Tibial nerve (tissue), 4 donors: ENCODE results near the gene MGLL. TPM values are rescaled to one million over a fixed set of nuclear protein-coding genes. Genes with fewer than 3 reads are reported as not detected.

Source experiments
- DNase-seq, 2 donors: peaks; one replicate each; pipeline ENCODE4 v3.0.0-alpha.2; 2019; ENCODE audit warnings: low spot score in 2 of 2
- H3K27ac ChIP-seq, 4 donors: fragments of 200-600 bp; sonication (generic) in 3 of 4; one replicate each; pipeline ENCODE4 v1.5.1; 2017 to 2019; ENCODE audit warnings: mild to moderate bottlenecking in 1 of 4
- H3K27me3 ChIP-seq, 2 donors: fragments of 200-600 bp; sonication (generic) in 1 of 2; one replicate each; pipeline versions ENCODE4 v1.5.1 to v1.6.0; 2017 to 2019
- H3K36me3 ChIP-seq, 3 donors: fragments of 200-600 bp; sonication (generic); one replicate each; pipeline ENCODE4 v1.5.1; 2018 to 2019
- H3K4me1 ChIP-seq, 4 donors: fragments of 200-600 bp; sonication (generic) in 3 of 4; one replicate each; pipeline ENCODE4 v1.5.1; 2017 to 2019
- H3K4me3 ChIP-seq, 4 donors: fragments of 200-600 bp; sonication (generic) in 3 of 4; one replicate each; pipeline ENCODE4 v1.5.1; 2017 to 2019; ENCODE audit warnings: mild to moderate bottlenecking in 1 of 4, moderate library complexity in 1 of 4
- H3K9me3 ChIP-seq, 4 donors: fragments of 200-600 bp; sonication (generic) in 3 of 4; one replicate each; pipeline ENCODE4 v1.5.1; 2017 to 2019
- EP300 ChIP-seq, 2 donors: sonication (generic); formaldehyde crosslinking; IDR thresholded peaks; one replicate each; pipeline ENCODE4 v1.6.1; 2017; ENCODE audit warnings: antibody characterized with exemption in 2 of 2, mild to moderate bottlenecking in 1 of 2
- POLR2A ChIP-seq, 2 donors: fragments of 450-650 bp; IDR thresholded peaks; one replicate each; pipeline ENCODE4 v1.6.1; 2017; ENCODE audit warnings: antibody characterized with exemption in 2 of 2, mild to moderate bottlenecking in 2 of 2, moderate library complexity in 2 of 2
- WGBS, 2 donors: methylation state at CpG; one replicate each; pipeline ENCODE4 v1.1.5; 2018; 5-methylcytosine and 5-hydroxymethylcytosine counted together
- total RNA-seq, 4 donors: library from RNA; depleted of rRNA; stranded (reverse); fragments of >200 nt; gene quantifications; one replicate each; pipeline ENCODE4 v1.1.0, GENCODE V29; 2016
- TF ChIP-seq, protein P1 (sequence below), 5 experiments: fragments of 200-600 bp in 3 of 5; fragments of 450-650 bp in 2 of 5; sonication (generic) in 3 of 5; IDR thresholded peaks; one replicate each; pipeline ENCODE4 v1.5.1; 2016 to 2019; ENCODE audit warnings: antibody characterized with exemption in 5 of 5, mild to moderate bottlenecking in 3 of 5, moderate library complexity in 2 of 5

The MGLL gene
- total RNA-seq, 4 donors from 2014 or later, result 67.5 to 96.6 (median 86.1) TPM

GRCh38 chr3:127676921-127677351, 145.4 kb downstream of the MGLL start:
- no peak overlapping the region for H3K4me3 ChIP-seq
- TF ChIP-seq EP300 (IDR thresholded peaks at IDR 0.05) (no peak), POLR2A (IDR thresholded peaks at IDR 0.05) (no peak)
- TF ChIP-seq, protein P1, sequence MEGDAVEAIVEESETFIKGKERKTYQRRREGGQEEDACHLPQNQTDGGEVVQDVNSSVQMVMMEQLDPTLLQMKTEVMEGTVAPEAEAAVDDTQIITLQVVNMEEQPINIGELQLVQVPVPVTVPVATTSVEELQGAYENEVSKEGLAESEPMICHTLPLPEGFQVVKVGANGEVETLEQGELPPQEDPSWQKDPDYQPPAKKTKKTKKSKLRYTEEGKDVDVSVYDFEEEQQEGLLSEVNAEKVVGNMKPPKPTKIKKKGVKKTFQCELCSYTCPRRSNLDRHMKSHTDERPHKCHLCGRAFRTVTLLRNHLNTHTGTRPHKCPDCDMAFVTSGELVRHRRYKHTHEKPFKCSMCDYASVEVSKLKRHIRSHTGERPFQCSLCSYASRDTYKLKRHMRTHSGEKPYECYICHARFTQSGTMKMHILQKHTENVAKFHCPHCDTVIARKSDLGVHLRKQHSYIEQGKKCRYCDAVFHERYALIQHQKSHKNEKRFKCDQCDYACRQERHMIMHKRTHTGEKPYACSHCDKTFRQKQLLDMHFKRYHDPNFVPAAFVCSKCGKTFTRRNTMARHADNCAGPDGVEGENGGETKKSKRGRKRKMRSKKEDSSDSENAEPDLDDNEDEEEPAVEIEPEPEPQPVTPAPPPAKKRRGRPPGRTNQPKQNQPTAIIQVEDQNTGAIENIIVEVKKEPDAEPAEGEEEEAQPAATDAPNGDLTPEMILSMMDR (IDR thresholded peaks at IDR 0.05), result no peak
- H3K9me3 ChIP-seq, result no peaks in the 10 kb centered on the region
- 91 to 99% methylated on average over 10 to 21 of the region's 21 CpGs for WGBS, 2 donors
- peak in 1 of 2 donors; percentile 10 for DNase-seq
- H3K36me3 ChIP-seq, result peaks cover 0 to 61% (median 0%) of the 10 kb centered on the region in 3 donors
- H3K4me1 ChIP-seq, result peaks cover 0 to 40% (median 11%) of the 10 kb centered on the region in 4 donors
- no peaks in the 10 kb centered on the region for H3K27me3 ChIP-seq
- peak overlapping the region in 1 of 4 donors; percentile 6 for H3K27ac ChIP-seq

GRCh38 chr3:127676456-127676855, 145.9 kb downstream of the MGLL start:
- H3K36me3 ChIP-seq, result peaks cover 0 to 61% (median 0%) of the 10 kb centered on the region in 3 donors
- no peaks in the 10 kb centered on the region for H3K27me3 ChIP-seq
- H3K27ac ChIP-seq, result peak overlapping the region in 2 of 4 donors; percentile 42 to 44
- H3K4me1 ChIP-seq, result peaks cover 0 to 45% (median 16%) of the 10 kb centered on the region in 4 donors
- no peaks in the 10 kb centered on the region for H3K9me3 ChIP-seq
- H3K4me3 ChIP-seq, result no peak overlapping the region
- peak in 1 of 2 donors; percentile 8 for DNase-seq
- TF ChIP-seq, protein P1 (IDR thresholded peaks at IDR 0.05), result no peak
- TF ChIP-seq EP300 (IDR thresholded peaks at IDR 0.05) (no peak), POLR2A (IDR thresholded peaks at IDR 0.05) (no peak)
- WGBS, 2 donors, result 78 to 83% methylated on average over 1 to 4 of the region's 4 CpGs

DNA sequence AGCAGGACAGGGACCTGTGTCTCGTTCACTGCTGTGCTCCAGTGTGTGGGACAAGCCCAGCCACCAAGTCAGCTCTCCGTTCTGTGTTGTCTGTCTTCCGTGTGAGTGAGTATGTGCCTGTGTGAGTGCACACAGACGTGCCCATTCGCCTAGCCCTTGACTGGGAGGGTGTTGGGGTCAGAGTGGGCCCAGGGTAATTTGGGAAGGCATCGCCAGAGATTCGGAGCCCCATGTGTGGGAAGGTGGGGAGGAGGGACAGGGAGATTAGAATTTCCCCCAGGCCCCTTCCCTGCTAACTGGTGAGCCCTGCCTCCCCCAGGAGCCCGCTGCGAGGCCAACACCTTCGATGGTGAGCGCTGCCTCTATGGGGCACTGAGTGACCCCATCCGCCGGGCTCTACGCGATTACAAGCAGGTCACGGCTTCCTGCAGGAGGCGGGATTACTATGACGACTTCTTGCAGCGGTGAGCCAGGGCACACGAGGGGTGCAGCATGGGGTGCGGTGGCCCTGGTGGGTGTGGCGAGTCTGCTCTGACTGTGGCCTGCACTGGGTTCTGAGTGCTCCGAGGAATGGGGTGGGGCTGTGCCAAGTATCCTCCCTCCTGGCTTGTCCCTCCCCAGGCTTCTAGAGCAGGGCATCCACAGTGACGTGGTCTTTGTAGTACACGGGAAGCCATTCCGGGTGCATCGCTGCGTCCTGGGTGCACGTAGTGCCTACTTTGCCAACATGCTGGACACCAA, 146.5 kb downstream of the MGLL start:
- peak overlapping the region in 2 of 4 donors; percentile 42 to 44 for H3K27ac ChIP-seq
- peaks cover 0 to 59% (median 0%) of the 10 kb centered on the region in 3 donors for H3K36me3 ChIP-seq
- WGBS, 2 donors, result 80 to 83% methylated on average over 15 to 24 of the region's 29 CpGs
- DNase-seq, result peak in 1 of 2 donors; percentile 25
- no peaks in the 10 kb centered on the region for H3K27me3 ChIP-seq
- TF ChIP-seq, protein P1 (IDR thresholded peaks at IDR 0.05), result no peak
- TF ChIP-seq EP300 (IDR thresholded peaks at IDR 0.05) (no peak), POLR2A (IDR thresholded peaks at IDR 0.05) (no peak)
- H3K4me1 ChIP-seq, result peaks cover 0 to 47% (median 18%) of the 10 kb centered on the region in 4 donors
- H3K4me3 ChIP-seq, result no peak overlapping the region
- no peaks in the 10 kb centered on the region for H3K9me3 ChIP-seq

- Histone ChIP-seq H3K27me3 (no peaks in the 10 kb centered on the region), H3K4me1 (peaks cover 0 to 47% (median 18%) of the 10 kb centered on the region in 4 donors), H3K9me3 (no peaks in the 10 kb centered on the region), H3K27ac (peak overlapping the region in 1 of 4 donors; percentile 94), H3K4me3 (peak overlapping the region in 1 of 4 donors; percentile 72), H3K36me3 (peaks cover 0 to 49% (median 0%) of the 10 kb centered on the region in 3 donors)
- 77 to 81% methylated on average over 8 of the region's 8 CpGs for WGBS, 2 donors
- DNase-seq, result no peak
- TF ChIP-seq POLR2A (IDR thresholded peaks at IDR 0.05), result no peak
- TF ChIP-seq EP300 (IDR thresholded peaks at IDR 0.05), result no peak
Observed at GRCh38 chr3:127674790-127675189, 147.5 kb downstream of the MGLL start.

DNA sequence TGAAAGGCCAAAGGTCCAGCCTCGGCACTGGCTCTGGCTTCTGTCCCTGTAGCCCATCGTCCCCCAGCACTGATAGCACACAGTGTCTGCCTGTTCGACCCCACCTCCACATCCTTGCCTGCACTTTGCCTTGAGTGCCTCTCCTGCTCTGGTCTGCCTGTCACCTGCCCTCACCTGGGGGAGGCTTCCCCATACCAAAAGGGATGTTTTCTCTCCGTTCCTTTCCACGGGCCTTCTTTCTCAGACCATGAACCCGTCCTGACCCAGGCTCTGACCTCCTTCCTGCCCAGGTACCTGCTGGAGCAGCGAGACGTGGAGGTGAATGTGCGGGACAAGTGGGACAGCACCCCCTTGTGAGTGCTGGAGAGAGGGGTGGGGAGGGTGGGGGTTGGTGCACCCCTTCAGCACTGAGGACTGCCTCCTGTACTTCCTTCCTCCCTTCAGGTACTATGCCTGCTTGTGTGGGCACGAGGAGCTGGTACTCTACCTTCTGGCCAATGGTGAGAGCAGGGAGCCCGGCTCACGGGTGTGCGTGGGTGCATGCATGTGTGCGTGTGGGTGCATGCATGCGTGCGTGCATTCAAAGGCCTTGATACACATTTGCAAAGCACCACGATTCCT, 148.1 kb downstream of the MGLL start:
- H3K9me3 ChIP-seq, result no peaks in the 10 kb centered on the region
- TF ChIP-seq EP300 (IDR thresholded peaks at IDR 0.05) (no peak), POLR2A (IDR thresholded peaks at IDR 0.05) (no peak)
- TF ChIP-seq, protein P1 (IDR thresholded peaks at IDR 0.05), result no peak
- 73 to 74% methylated on average over 17 of the region's 17 CpGs for WGBS, 2 donors
- peak in 1 of 2 donors; percentile 9 for DNase-seq
- H3K4me1 ChIP-seq, result peaks cover 0 to 47% (median 18%) of the 10 kb centered on the region in 4 donors
- H3K36me3 ChIP-seq, result peaks cover 0 to 43% (median 0%) of the 10 kb centered on the region in 3 donors
- no peaks in the 10 kb centered on the region for H3K27me3 ChIP-seq
- peak overlapping the region; percentile 80 to 96 (median 94) for H3K27ac ChIP-seq
- peak overlapping the region; percentile 71 to 82 (median 76) for H3K4me3 ChIP-seq
